ENCODE measurements around the gene HAGHL.

HAGHL gene

DNA sequence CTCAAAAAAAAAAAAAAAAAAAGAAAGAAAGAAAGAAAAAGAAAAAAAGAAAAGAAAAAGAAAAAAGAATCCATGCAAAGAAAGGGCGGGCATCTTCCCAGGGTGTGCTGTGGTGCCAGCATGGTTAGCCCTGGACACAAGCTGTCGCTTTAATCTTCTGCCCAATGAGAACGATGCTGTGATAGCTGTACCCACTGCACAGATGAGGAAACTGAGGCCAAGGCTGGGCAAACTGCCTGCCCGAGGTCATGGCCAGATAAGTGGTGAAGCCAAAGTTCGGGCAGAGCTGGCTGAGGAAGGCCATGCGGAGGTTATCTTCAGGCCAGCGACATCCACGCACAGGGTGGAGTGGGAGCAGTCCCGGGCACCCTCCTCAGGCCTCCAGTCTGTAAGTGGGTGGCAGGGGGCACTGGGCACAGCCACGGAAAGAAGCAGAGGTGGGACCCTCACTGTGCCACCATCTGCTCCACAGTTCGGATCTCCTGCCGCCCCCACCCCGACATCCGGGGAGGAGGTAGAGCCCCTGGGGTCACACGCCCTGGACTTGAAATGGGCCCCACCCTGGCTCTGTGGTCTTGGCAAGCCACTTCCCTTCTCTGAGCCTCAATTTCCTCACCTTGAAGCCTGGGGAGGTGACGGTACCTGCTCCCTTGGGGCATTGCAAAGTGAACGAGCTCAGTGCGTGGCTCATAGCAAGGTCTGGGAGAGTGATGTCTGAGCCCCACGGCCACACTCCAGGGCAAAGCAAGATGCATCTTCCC is 27.8 kb upstream of the HAGHL start (continued):
- TF ChIP-seq ZNF565 (CRISPR knock-in tag; conservative IDR thresholded peaks at IDR 0.05; ENCODE audit: low read depth) (no peak), TCF4 (CRISPR knock-in tag; IDR thresholded peaks at IDR 0.05; ENCODE audit: borderline replicate concordance) (no peak)
- TF ChIP-seq, protein P1, sequence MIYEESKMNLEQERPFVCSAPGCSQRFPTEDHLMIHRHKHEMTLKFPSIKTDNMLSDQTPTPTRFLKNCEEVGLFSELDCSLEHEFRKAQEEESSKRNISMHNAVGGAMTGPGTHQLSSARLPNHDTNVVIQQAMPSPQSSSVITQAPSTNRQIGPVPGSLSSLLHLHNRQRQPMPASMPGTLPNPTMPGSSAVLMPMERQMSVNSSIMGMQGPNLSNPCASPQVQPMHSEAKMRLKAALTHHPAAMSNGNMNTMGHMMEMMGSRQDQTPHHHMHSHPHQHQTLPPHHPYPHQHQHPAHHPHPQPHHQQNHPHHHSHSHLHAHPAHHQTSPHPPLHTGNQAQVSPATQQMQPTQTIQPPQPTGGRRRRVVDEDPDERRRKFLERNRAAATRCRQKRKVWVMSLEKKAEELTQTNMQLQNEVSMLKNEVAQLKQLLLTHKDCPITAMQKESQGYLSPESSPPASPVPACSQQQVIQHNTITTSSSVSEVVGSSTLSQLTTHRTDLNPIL (CRISPR knock-in tag; IDR thresholded peaks at IDR 0.05; ENCODE audit: low read depth) = no peak

DNA sequence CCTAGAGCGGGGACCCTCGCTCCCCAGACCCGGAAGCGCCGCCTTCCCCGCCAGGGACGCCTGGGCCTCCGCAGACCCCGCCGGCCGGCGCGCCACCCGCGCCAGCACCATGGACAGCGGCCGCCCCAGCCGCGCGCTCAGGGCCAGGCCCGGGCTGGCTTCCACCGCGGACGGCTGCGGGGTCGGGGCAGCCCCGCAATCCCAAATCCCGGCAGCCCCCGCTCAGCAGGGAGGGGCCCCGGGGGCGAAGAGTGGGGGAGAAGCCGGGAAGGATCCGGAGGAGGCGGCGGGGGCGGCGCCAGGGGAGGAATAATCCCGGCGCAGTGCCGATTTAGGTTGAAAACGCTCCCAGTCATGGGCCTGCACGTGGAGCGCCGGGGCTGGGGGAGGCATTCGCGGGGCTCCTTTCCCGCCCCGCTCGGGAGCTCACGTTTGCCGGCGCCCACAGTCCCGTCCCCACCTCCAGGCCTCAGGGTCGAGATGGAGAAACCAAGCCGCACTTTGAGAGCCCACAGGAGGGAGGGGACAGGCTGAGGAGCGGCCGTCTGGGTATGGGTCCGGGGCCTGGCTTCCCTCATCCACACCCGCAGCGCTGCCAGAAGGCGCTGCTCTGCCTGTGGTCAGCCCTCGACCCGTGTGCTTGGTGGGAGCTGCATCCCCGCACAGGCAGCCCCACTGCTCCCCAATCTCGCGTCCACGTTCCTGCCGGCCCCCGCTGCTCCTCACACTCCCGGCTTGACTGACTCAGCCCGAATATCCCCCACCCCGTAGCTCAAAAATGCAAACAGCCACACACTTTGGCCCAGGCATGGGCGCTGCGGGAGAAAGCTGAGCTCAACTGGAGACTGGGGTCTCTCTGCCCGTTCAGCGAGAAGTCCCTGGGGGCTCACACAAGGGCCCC is 26.0 kb upstream of the HAGHL start:
- no peak for ATAC-seq
- TF ChIP-seq, protein P1 (CRISPR knock-in tag; IDR thresholded peaks at IDR 0.05; ENCODE audit: low read depth) = no peak
- TF ChIP-seq GLIS3 (CRISPR knock-in tag; IDR thresholded peaks at IDR 0.05) = no peak
- no peak for TF ChIP-seq ZC3H10 (CRISPR knock-in tag; IDR thresholded peaks at IDR 0.05)
- TF ChIP-seq BACH2 (CRISPR knock-in tag; IDR thresholded peaks at IDR 0.05; ENCODE audit: borderline replicate concordance) = no peak
- no peak for TF ChIP-seq ESRRG (CRISPR knock-in tag; IDR thresholded peaks at IDR 0.05)
- no peak for TF ChIP-seq ZNF8 (CRISPR knock-in tag; IDR thresholded peaks at IDR 0.05)
- no peak for TF ChIP-seq ISL1 (CRISPR knock-in tag; IDR thresholded peaks at IDR 0.05)
- TF ChIP-seq ARNTL (CRISPR knock-in tag; IDR thresholded peaks at IDR 0.05; ENCODE audit: borderline replicate concordance, low read depth) = no peak
- TF ChIP-seq, protein P2, sequence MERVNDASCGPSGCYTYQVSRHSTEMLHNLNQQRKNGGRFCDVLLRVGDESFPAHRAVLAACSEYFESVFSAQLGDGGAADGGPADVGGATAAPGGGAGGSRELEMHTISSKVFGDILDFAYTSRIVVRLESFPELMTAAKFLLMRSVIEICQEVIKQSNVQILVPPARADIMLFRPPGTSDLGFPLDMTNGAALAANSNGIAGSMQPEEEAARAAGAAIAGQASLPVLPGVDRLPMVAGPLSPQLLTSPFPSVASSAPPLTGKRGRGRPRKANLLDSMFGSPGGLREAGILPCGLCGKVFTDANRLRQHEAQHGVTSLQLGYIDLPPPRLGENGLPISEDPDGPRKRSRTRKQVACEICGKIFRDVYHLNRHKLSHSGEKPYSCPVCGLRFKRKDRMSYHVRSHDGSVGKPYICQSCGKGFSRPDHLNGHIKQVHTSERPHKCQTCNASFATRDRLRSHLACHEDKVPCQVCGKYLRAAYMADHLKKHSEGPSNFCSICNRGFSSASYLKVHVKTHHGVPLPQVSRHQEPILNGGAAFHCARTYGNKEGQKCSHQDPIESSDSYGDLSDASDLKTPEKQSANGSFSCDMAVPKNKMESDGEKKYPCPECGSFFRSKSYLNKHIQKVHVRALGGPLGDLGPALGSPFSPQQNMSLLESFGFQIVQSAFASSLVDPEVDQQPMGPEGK (CRISPR knock-in tag; IDR thresholded peaks at IDR 0.05; ENCODE audit: borderline replicate concordance) = no peak
- TF ChIP-seq ZFP30 (CRISPR knock-in tag; IDR thresholded peaks at IDR 0.05) = no peak
- no peak for TF ChIP-seq OSR1 (CRISPR knock-in tag; IDR thresholded peaks at IDR 0.05)
- TF ChIP-seq PPARA (CRISPR knock-in tag; IDR thresholded peaks at IDR 0.05; ENCODE audit: borderline replicate concordance) = no peak

DNA sequence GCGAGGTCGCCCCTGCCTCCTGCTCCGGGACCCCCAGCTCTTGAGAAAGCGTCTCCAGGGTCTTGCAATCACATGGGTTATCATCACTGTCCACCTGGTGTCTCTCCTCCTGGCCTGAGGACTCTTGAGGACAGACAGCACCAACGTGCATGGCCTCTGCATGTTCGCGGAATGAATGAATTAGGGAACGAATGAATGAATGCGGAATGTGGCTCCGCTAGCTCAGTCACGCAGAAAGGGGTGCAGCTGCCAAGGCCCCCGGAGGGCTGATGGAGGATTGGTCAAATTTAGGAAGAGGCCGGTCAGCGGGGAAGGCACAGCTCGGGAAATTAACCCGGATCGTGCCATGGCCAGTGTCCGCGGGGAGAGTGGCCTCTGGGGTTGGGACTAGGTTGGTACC is 24.6 kb upstream of the HAGHL start:
- ATAC-seq = no peak
- TF ChIP-seq, protein P1 (CRISPR knock-in tag; IDR thresholded peaks at IDR 0.05; ENCODE audit: low read depth) = no peak
- TF ChIP-seq, protein P3, sequence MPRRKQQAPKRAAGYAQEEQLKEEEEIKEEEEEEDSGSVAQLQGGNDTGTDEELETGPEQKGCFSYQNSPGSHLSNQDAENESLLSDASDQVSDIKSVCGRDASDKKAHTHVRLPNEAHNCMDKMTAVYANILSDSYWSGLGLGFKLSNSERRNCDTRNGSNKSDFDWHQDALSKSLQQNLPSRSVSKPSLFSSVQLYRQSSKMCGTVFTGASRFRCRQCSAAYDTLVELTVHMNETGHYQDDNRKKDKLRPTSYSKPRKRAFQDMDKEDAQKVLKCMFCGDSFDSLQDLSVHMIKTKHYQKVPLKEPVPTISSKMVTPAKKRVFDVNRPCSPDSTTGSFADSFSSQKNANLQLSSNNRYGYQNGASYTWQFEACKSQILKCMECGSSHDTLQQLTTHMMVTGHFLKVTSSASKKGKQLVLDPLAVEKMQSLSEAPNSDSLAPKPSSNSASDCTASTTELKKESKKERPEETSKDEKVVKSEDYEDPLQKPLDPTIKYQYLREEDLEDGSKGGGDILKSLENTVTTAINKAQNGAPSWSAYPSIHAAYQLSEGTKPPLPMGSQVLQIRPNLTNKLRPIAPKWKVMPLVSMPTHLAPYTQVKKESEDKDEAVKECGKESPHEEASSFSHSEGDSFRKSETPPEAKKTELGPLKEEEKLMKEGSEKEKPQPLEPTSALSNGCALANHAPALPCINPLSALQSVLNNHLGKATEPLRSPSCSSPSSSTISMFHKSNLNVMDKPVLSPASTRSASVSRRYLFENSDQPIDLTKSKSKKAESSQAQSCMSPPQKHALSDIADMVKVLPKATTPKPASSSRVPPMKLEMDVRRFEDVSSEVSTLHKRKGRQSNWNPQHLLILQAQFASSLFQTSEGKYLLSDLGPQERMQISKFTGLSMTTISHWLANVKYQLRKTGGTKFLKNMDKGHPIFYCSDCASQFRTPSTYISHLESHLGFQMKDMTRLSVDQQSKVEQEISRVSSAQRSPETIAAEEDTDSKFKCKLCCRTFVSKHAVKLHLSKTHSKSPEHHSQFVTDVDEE (CRISPR knock-in tag; IDR thresholded peaks at IDR 0.05) = no peak
- no peak for TF ChIP-seq ZNF565 (CRISPR knock-in tag; conservative IDR thresholded peaks at IDR 0.05; ENCODE audit: low read depth)
- TF ChIP-seq ZNF70 (CRISPR knock-in tag; IDR thresholded peaks at IDR 0.05) = no peak
- TF ChIP-seq, protein P2 (CRISPR knock-in tag; IDR thresholded peaks at IDR 0.05; ENCODE audit: borderline replicate concordance) = no peak
- no peak for TF ChIP-seq OSR1 (CRISPR knock-in tag; IDR thresholded peaks at IDR 0.05)
- TF ChIP-seq TCF4 (CRISPR knock-in tag; IDR thresholded peaks at IDR 0.05; ENCODE audit: borderline replicate concordance) = no peak
- TF ChIP-seq RARB (CRISPR knock-in tag; IDR thresholded peaks at IDR 0.05) = no peak
- no peak for TF ChIP-seq ZNF8 (CRISPR knock-in tag; IDR thresholded peaks at IDR 0.05)
- no peak for TF ChIP-seq PPARA (CRISPR knock-in tag; IDR thresholded peaks at IDR 0.05; ENCODE audit: borderline replicate concordance)
- TF ChIP-seq, protein P4, sequence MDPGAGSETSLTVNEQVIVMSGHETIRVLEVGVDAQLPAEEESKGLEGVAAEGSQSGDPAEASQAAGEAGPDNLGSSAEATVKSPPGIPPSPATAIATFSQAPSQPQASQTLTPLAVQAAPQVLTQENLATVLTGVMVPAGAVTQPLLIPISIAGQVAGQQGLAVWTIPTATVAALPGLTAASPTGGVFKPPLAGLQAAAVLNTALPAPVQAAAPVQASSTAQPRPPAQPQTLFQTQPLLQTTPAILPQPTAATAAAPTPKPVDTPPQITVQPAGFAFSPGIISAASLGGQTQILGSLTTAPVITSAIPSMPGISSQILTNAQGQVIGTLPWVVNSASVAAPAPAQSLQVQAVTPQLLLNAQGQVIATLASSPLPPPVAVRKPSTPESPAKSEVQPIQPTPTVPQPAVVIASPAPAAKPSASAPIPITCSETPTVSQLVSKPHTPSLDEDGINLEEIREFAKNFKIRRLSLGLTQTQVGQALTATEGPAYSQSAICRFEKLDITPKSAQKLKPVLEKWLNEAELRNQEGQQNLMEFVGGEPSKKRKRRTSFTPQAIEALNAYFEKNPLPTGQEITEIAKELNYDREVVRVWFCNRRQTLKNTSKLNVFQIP (CRISPR knock-in tag; IDR thresholded peaks at IDR 0.05; ENCODE audit: borderline replicate concordance, low read depth) = no peak
- TF ChIP-seq ISL1 (CRISPR knock-in tag; IDR thresholded peaks at IDR 0.05) = no peak
- TF ChIP-seq TOX (CRISPR knock-in tag; IDR thresholded peaks at IDR 0.05; ENCODE audit: borderline replicate concordance) = no peak
- TF ChIP-seq ARNTL (CRISPR knock-in tag; IDR thresholded peaks at IDR 0.05; ENCODE audit: borderline replicate concordance, low read depth) = no peak
- TF ChIP-seq BACH2 (CRISPR knock-in tag; IDR thresholded peaks at IDR 0.05; ENCODE audit: borderline replicate concordance) = no peak
- no peak for TF ChIP-seq GLIS3 (CRISPR knock-in tag; IDR thresholded peaks at IDR 0.05)

All from SK-N-SH treated with all-trans-retinoic acid at 6 μM for 48 hours (cell line).